GM19467 (cell line): ENCODE results near the gene PCNP.
A peak's percentile ranks its signal among the peaks of the same experiment; 100 is the strongest.
"Not testable (repeated sequence)": the region's sequence is repeated elsewhere in the genome, so short reads cannot be mapped to it uniquely, and the experiment has no call there.

ENCODE experiments used
- ATAC-seq: cut with Tn5 transposase; IDR thresholded peaks from one replicate; pipeline ENCODE4 v1.9.1; 2021; ENCODE audit warnings: mild to moderate bottlenecking, moderate library complexity; ENCODE audit not compliant: unreplicated experiment

PCNP gene

GRCh38 chr3:101631098-101631796 is 57.3 kb downstream of the PCNP start:
- no peak for ATAC-seq

DNA sequence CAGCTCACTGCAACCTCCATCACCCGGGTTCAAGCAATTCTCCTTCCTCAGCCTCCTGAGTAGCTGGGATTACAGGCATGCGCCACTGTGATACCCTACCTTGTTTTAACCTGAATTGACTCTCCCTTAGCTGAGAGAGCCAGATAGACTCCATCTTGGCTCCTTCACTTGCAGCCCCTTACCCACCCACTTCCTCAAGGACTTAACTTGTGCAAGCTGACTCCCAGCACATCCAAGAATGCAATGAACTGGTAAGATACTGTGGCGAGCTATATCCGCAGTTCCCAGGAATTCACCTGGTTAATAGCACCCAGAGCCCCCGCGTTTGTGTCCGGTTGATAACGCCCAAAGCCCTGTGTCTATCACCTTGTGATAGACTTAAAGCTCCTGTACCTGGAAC is 58.0 kb downstream of the PCNP start:
- ATAC-seq = not testable (repeated sequence)

- no peak for ATAC-seq
These were observed 58.6 kb downstream of the PCNP start for GRCh38 chr3:101632586-101632985.

GRCh38 chr3:101633186-101633585 is 59.2 kb downstream of the PCNP start:
- no peak for ATAC-seq

DNA sequence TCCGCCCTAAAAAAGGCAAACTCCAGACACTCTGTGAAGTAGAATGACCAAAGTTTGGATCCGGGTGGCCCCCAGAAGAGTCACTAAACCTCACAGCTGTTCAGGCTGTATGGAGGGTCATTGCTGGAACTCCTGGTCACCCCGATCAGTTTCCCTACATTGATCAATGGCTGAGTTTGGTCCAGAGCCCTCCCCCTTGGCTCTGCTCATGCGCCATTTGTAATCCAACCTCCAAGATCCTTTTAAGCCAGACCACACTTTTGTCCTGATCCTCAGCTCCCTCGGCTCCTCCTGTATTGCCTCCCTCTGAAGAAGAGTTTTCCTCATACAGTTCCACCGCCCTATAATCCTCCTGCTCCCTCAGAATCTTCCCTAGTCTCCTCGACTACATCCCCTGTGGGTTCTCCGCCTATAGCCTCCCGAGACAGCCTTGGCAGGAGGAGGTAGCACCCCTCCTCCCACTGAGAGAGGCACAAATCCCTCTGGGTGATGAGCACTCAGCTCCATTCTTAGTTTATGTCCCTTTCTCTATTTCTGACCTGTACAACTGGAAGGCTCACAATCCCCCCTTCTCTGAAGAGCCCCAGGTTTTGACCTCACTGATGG is 60.7 kb downstream of the PCNP start:
- no peak for ATAC-seq

- ATAC-seq = no peak
These were observed 61.4 kb downstream of the PCNP start for GRCh38 chr3:101635345-101635744.

DNA sequence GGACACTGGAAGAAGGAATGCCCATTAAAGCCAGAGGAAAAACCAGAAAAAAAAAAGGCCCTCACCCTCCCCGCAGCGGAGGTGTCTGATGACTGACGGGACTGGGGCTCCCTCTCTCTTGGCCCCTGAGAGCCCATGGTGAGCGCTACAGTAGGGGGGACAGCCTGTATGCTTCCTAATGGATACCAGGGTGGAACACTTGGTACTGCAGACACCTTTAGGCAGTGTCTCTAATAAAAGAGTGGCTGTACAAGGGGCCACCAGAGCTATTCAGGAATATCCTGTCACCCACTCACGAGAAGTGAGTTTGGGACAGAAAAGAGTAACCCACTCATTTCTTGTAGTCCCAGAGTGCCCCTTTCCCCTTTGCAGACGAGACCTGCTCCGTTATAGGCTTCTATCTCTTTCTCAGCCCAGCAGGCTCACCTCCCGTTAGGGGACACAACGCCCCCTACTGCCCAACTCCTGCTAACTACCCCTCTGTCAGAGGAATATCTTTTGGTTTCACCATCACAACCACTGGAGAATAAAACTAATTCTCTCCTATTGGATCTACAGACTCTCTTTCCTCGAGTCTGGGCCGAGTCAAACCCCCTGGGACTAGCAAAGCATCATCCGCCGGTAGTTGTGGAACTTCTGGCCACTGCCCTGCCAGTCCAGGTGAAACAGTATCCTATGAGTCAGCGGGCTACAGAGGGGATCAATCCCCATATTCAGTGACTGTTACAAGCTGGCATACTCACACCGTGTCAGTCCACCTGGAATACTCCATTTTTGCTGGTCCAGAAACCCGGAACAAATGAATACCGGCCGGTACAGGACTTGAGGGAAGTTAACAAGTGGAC is 62.2 kb downstream of the PCNP start:
- peak; percentile 71 for ATAC-seq

- ATAC-seq = no peak
These were observed 63.5 kb downstream of the PCNP start for GRCh38 chr3:101637451-101637850.

DNA sequence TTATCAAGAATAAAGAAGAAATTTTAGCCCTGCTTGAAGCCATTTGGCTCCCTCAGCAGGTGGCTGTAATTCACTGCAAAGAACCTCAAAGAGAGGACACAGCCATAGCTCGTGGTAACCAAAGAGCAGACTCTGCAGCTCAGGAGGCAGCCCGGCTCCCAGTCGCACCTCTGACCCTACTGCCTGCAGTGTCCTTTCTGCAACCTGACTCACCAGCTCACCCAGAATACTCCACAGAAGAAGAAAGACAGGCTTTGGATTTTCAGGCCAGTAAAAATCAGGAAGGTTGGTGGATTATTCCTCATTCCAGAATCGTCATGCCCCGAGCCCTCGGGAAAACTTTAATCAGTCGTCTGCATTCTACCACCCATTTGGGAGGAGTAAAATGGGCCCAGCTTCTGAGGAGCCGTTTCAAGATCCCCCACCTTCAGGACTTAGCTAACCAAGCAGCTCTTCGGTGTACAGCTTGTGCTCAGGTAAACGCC is 64.3 kb downstream of the PCNP start:
- no peak for ATAC-seq

DNA sequence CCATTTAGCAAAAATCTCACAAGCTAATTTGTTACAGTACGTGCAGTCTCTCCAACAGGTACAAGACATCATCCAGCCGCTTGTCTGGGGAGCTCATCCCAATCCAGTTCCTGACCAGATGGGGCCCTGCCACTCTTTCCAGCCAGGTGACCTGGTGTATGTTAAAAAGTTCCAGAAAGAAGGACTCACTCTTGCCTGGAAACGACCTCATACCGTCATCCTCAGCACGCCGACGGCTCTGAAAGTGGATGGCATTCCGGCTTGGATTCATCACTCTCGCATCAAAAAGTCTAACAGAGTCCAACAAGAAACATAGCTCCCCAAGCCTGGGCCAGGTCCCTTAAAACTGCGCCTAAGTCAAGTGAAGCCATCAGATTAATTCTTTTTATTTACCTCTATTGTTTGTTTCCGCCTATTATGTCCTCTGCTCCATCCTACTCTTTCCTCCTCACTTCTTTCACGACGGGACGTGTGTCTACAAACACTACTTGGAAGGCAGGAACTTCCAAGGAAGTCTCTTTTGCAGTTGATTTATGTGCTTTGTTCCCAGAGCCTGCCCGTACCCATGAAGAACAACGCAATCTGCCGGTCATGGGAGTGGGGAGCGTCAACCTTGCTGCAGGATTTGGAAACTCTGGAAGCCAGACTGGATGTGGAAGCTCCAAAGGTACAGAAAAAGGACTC is 65.4 kb downstream of the PCNP start:
- ATAC-seq = no peak

DNA sequence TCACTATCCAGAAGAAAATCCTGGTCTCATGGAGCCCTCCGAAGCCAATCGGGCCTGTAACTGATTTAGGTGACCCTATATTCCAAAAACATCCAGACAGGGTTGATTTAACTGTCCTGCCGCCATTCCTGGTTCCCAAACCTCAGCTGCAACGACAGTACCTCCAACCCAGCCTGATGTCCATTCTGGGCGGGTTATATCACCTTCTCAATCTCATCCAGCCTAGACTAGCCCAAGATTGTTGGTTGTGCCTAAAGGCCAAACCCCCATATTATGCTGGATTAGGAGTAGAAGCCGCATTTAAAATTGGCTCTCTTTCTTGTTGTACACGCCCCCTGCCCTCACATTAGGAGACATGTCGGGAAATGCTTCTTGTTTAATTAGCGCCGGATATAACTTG is 66.3 kb downstream of the PCNP start:
- ATAC-seq = no peak

- not testable (repeated sequence) for ATAC-seq
These were observed 67.6 kb downstream of the PCNP start for GRCh38 chr3:101641397-101642115.

- no peak for ATAC-seq
These were observed 68.5 kb downstream of the PCNP start for GRCh38 chr3:101642441-101642840.

DNA sequence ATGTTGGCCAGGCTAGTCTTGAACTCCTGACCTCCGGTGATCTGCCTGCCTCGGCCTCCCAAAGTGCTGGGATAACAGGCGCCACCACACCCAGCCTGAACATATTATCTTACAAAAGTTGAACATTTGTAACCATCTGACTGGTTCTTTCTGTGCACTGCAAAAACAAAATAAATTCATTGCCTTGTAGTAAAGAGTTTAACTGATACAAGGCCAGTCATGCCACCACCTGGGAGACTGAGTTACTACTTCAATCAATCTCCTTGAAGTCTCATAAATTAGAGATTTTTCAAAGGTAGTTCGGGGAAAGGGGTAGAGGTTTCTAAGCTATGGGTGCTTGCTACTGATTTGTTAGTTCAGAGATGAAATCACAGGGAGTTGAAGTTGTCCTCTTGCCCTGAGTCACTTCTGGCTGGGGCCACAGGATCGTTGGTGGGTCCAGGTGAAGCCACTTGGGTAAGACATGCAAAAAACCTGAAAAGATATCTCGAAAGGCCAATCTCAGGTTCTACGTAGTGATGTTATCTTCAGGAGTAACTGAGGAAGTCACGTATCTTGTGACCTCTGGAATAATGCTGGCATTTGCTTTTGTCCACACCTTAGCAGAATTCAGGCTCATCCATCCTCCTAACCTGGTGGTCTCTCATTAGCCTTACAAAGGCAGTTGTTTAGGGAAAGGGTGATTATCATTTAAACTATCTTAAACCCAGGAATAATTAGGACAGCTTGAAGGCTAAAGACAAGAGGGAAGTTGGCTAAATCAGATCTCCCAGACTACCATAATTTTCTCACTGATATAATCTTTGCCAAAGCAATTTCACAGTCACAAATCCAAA is 69.2 kb downstream of the PCNP start:
- no peak for ATAC-seq
